DOHH2 (cell line): ENCODE results near the gene SP1.

Experiments
- EZH2phosphoT487 ChIP-seq: fragments of 200-600 bp; sonication (generic); IDR thresholded peaks from 2 replicates; pipeline ENCODE4 v1.6.1; 2017; ENCODE audit warnings: borderline replicate concordance, mild to moderate bottlenecking, antibody characterized with exemption, low read length, moderate library complexity, mixed read lengths
- TF ChIP-seq, protein P1 (sequence below): fragments of 200-600 bp; sonication (generic); IDR thresholded peaks from one replicate; pipeline ENCODE4 v1.5.1; 2014; ENCODE audit warnings: antibody characterized with exemption, mild to moderate bottlenecking, low read depth, low read length; ENCODE audit not compliant: poor library complexity, severe bottlenecking

DNA sequence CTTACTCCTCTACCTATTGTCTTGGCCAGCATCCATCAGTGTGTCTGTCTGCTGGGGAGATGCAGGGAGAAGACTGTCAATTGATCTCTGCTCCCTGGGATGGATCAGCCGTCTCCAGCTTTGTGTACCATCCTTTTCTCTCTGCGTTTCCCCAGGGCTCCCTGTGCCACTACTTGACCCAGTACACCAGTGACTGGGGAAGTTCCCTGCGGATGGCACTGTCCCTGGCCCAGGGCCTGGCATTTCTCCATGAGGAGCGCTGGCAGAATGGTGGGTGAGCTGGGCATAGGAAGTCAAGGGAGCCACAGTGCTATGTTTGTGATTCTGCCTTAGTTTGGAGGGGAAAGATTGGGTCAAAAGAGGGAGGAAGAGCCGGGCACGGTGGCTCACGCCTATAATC lies 48.8 kb downstream of the SP1 start:
- TF ChIP-seq, protein P1, sequence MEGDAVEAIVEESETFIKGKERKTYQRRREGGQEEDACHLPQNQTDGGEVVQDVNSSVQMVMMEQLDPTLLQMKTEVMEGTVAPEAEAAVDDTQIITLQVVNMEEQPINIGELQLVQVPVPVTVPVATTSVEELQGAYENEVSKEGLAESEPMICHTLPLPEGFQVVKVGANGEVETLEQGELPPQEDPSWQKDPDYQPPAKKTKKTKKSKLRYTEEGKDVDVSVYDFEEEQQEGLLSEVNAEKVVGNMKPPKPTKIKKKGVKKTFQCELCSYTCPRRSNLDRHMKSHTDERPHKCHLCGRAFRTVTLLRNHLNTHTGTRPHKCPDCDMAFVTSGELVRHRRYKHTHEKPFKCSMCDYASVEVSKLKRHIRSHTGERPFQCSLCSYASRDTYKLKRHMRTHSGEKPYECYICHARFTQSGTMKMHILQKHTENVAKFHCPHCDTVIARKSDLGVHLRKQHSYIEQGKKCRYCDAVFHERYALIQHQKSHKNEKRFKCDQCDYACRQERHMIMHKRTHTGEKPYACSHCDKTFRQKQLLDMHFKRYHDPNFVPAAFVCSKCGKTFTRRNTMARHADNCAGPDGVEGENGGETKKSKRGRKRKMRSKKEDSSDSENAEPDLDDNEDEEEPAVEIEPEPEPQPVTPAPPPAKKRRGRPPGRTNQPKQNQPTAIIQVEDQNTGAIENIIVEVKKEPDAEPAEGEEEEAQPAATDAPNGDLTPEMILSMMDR: no peak
- no peak for TF ChIP-seq EZH2phosphoT487
